Measurements from ENCODE around the gene POLR1A.

GRCh38 chr2:86068648-86069047 is 37.0 kb downstream of the POLR1A start:
- TF ChIP-seq CTCF (IDR thresholded peaks at IDR 0.05): no peak
- TF ChIP-seq POLR2A (IDR thresholded peaks at IDR 0.05): no peak
